ENCODE data around the gene MYL11. TPM values are rescaled to one million over a fixed set of nuclear protein-coding genes. Genes with fewer than 3 reads are reported as not detected.

The MYL11 gene
- total RNA-seq, 1 experiment from 2014 or later = 1.4 TPM

DNA sequence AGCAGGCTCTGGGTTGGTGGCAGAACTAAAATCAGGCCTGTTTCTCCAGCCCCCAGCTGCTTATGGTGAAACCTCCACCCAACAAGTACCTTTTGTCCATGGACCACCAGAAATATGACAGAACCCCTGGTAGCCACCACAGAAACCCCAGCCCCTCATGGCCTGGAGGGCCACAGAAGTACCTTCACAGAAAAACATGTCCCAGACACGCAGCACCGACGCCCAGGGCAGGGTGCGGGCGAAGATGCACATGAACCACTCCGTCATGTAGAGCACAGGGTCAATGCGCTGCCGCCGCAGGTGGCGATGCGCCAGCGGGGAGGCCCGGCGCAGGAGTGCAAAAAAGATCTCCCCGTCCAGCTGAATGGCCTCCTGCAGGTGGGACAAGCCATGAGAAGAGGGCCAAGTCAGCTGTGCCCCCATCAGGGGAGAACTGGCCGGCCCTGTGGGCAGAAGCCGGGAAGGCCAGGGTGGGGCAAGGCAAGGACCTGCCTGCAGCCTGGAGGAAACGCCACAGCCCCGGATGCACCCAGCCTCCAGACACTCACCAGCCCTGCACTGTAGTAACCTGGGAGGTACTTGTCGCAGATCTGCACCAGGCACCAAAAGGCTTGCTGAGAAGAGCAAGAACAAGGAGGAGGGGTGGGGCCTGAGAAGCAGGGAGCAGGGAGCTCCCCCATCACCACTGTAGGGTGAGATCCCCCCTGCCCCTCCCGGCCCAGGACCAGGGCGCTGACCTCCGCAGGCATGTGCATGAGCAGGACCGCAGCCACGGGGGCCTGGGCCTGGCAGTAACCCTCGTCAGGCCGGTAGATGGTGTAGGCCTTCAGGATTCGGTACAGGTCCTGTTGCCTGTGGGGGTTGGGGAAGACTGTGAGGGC, 15.4 kb upstream of the MYL11 start:
- DNase-seq = no peak
- POLR2A ChIA-PET (ENCODE audit: unreplicated experiment) = interaction anchor here (0.6 kb wide), 2 partner anchors 11 to 59 kb away, joined by 3 to 5 read pairs; no protein-coding TSS in a partner anchor
- H4K20me1 ChIP-seq (ENCODE audit: insufficient read depth) = peaks cover 7% of the 10 kb centered on the region; the same call in 1 of the 2 replicates
- BruUV-seq (replicated peaks) = no TSS peak
- no peak overlapping the region for H3K4me2 ChIP-seq
- no peak overlapping the region for H3K4me3 ChIP-seq
- H3K27me3 ChIP-seq (ENCODE audit: insufficient read depth, low read depth) = no peaks in the 10 kb centered on the region
- no peak for TF ChIP-seq CTCF (conservative IDR thresholded peaks at IDR 0.05)
- TF ChIP-seq EZH2 (IDR thresholded peaks at IDR 0.05; ENCODE audit: low read depth) = no peak
- H2AFZ ChIP-seq = no peak overlapping the region
- H3K27ac ChIP-seq = no peak overlapping the region
- peaks cover 38% of the 10 kb centered on the region for H3K79me2 ChIP-seq (ENCODE audit: low read depth)
- peaks cover 13% of the 10 kb centered on the region for H3K4me1 ChIP-seq (replicated peaks; ENCODE audit: insufficient read depth)
- intact Hi-C loops (cut with micrococcal nuclease; ENCODE audit: unreplicated experiment) = loop anchor here (5.0 kb wide), 1 partner anchor 267 kb away; the partner anchor contains the start of gene TBX6
- peaks cover 24% of the 10 kb centered on the region for H3K36me3 ChIP-seq (ENCODE audit: low read depth)
- no peaks in the 10 kb centered on the region for H3K9me2 ChIP-seq (ENCODE audit: insufficient read depth)
- H3K9me3 ChIP-seq (ENCODE audit: insufficient read depth, low read depth) = no peaks in the 10 kb centered on the region
- peaks cover 45% of the 10 kb centered on the region for H3F3A ChIP-seq (ENCODE audit: insufficient read depth, low read depth)
- CTCF ChIA-PET = no interaction called here

- H4K20me1 ChIP-seq (ENCODE audit: insufficient read depth) = 0 out of 2 replicates have a peak, but pooled peaks cover 12% of the 10 kb centered on the region
- H3K27me3 ChIP-seq (ENCODE audit: insufficient read depth, low read depth) = no peaks in the 10 kb centered on the region
- peaks cover 13% of the 10 kb centered on the region for H3K4me1 ChIP-seq (replicated peaks; ENCODE audit: insufficient read depth)
- ChIA-PET CTCF (interaction anchor here (1.3 kb wide), 1 partner anchor 11 kb away, joined by 4 read pairs; no protein-coding TSS in a partner anchor), POLR2A (ENCODE audit: unreplicated experiment) (interaction anchor here (0.6 kb wide), 2 partner anchors 11 to 58 kb away, joined by 3 to 5 read pairs; no protein-coding TSS in a partner anchor)
- DNase-seq = no peak
- TF ChIP-seq EZH2 (IDR thresholded peaks at IDR 0.05; ENCODE audit: low read depth) (no peak), CTCF (conservative IDR thresholded peaks at IDR 0.05) (no peak)
- H2AFZ ChIP-seq = no peak overlapping the region
- peaks cover 41% of the 10 kb centered on the region; the same call in 1 of the 2 replicates for H3F3A ChIP-seq (ENCODE audit: insufficient read depth, low read depth)
- H3K4me2 ChIP-seq = no peak overlapping the region
- BruUV-seq (replicated peaks) = no TSS peak
- H3K27ac ChIP-seq = no peak overlapping the region
- no peaks in the 10 kb centered on the region for H3K9me3 ChIP-seq (ENCODE audit: insufficient read depth, low read depth)
- H3K79me2 ChIP-seq (ENCODE audit: low read depth) = peaks cover 38% of the 10 kb centered on the region
- intact Hi-C loops (cut with micrococcal nuclease; ENCODE audit: unreplicated experiment) = loop anchor here (5.0 kb wide), 1 partner anchor 268 kb away; the partner anchor contains the start of gene TBX6
- peaks cover 24% of the 10 kb centered on the region for H3K36me3 ChIP-seq (ENCODE audit: low read depth)
- no peaks in the 10 kb centered on the region for H3K9me2 ChIP-seq (ENCODE audit: insufficient read depth)
- no peak overlapping the region for H3K4me3 ChIP-seq
These were observed 14.8 kb upstream of the MYL11 start for GRCh38 chr16:30359871-30360170.

DNA sequence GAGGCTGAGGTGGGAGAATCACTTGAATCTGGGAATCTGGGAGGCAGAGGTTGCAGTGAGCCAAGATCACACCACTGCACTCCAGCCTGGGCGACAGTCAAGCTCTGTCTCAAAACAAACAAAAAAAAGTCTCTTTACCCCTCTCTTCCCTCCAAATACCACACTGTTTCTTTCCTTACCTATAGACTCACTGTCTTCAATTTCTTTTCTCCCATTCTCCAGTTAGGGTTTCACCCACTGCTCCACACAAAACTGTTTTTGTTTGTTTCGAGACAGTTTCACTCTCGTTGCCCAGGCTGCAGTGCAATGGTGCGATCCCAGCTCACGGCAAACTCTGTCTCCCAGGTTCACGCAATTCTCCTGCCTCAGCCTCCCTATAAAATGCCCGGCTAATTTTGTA, 13.4 kb upstream of the MYL11 start:
- POLR2A ChIA-PET (ENCODE audit: unreplicated experiment) = interaction anchor here (0.7 kb wide), 1 partner anchor 295 kb away, joined by 6 read pairs; the partner anchor contains the start of gene ALDOA
- TF ChIP-seq CTCF (conservative IDR thresholded peaks at IDR 0.05) (no peak), EZH2 (IDR thresholded peaks at IDR 0.05; ENCODE audit: low read depth) (no peak)

More for the DNA sequence above, 13.4 kb upstream of the MYL11 start:
- H3K9me3 ChIP-seq (ENCODE audit: insufficient read depth, low read depth) = no peaks in the 10 kb centered on the region
- peaks cover 49% of the 10 kb centered on the region for H3K79me2 ChIP-seq (ENCODE audit: low read depth)
- no peak overlapping the region for H3K4me2 ChIP-seq
- intact Hi-C loops (cut with micrococcal nuclease; ENCODE audit: unreplicated experiment) = no loop called here
- H3K9me2 ChIP-seq (ENCODE audit: insufficient read depth) = no peaks in the 10 kb centered on the region
- DNase-seq = no peak
- H4K20me1 ChIP-seq (ENCODE audit: insufficient read depth) = peaks cover 18% of the 10 kb centered on the region; the same call in 1 of the 2 replicates
- CTCF ChIA-PET = interaction anchor here (1.3 kb wide), 1 partner anchor 10 kb away, joined by 4 read pairs; no protein-coding TSS in a partner anchor
- no peak overlapping the region for H3K4me3 ChIP-seq
- no peak overlapping the region for H3K27ac ChIP-seq
- BruUV-seq (replicated peaks) = no TSS peak
- H3K36me3 ChIP-seq (ENCODE audit: low read depth) = peaks cover 30% of the 10 kb centered on the region
- H2AFZ ChIP-seq = no peak overlapping the region
- H3K27me3 ChIP-seq (ENCODE audit: insufficient read depth, low read depth) = no peaks in the 10 kb centered on the region
- peaks cover 33% of the 10 kb centered on the region; the same call in 1 of the 2 replicates for H3F3A ChIP-seq (ENCODE audit: insufficient read depth, low read depth)
- H3K4me1 ChIP-seq (replicated peaks; ENCODE audit: insufficient read depth) = peaks cover 10% of the 10 kb centered on the region
